Muscle of leg (tissue), 11 donors: ENCODE results near the gene CACNA2D1. TPM values are rescaled to one million over a fixed set of nuclear protein-coding genes. Genes with fewer than 3 reads are reported as not detected.

ENCODE experiments used
- DNase-seq: peaks from one replicate; pipeline ENCODE4 v3.0.0; 2013
- H3K27ac ChIP-seq: one replicate; pipeline ENCODE4 v1.5.1; 2013; ENCODE audit warnings: mild to moderate bottlenecking, low read length, control low read depth
- H3K27me3 ChIP-seq: one replicate; pipeline ENCODE4 v1.6.1; 2013; ENCODE audit warnings: low read length; ENCODE audit not compliant: control insufficient read depth, insufficient read depth
- H3K36me3 ChIP-seq: one replicate; pipeline ENCODE4 v1.6.1; 2013; ENCODE audit warnings: low read length; ENCODE audit not compliant: control insufficient read depth, insufficient read depth
- H3K4me1 ChIP-seq: one replicate; pipeline ENCODE4 v1.6.1; 2013; ENCODE audit warnings: low read length; ENCODE audit not compliant: control insufficient read depth, insufficient read depth
- H3K4me3 ChIP-seq: one replicate; pipeline ENCODE4 v1.5.1; 2013; ENCODE audit warnings: low read length, control low read depth
- H3K9me3 ChIP-seq: replicated peaks from 2 replicates; pipeline ENCODE4 v1.6.1; 2013; ENCODE audit warnings: low read depth, low read length; ENCODE audit not compliant: control insufficient read depth
- WGBS: methylation state at CpG from one replicate; pipeline ENCODE4 v1.1.5; 2013; ENCODE audit warnings: missing lambda C conversion rate; ENCODE audit not compliant: insufficient coverage; 5-methylcytosine and 5-hydroxymethylcytosine counted together
- polyA plus RNA-seq, 8 donors: library from polyadenylated mRNA; unstranded; fragments of 120-200 nt; gene quantifications; one replicate each; pipeline versions ENCODE4 v1.2.1 to v1.2.3, GENCODE V29; 2013; ENCODE audit warnings: inconsistent platforms in 1 of 8, low replicate concordance in 1 of 8; ENCODE audit not compliant: insufficient read length in 8 of 8, insufficient read depth in 1 of 8
- total RNA-seq: library from RNA; stranded (reverse); fragments of 120-200 nt; gene quantifications from one replicate; pipeline ENCODE4 v1.2.4, GENCODE V29; 2013

Gene CACNA2D1
- total and polyA plus RNA-seq, 9 donors: 50.5 to 136 (median 89.1) TPM

DNA sequence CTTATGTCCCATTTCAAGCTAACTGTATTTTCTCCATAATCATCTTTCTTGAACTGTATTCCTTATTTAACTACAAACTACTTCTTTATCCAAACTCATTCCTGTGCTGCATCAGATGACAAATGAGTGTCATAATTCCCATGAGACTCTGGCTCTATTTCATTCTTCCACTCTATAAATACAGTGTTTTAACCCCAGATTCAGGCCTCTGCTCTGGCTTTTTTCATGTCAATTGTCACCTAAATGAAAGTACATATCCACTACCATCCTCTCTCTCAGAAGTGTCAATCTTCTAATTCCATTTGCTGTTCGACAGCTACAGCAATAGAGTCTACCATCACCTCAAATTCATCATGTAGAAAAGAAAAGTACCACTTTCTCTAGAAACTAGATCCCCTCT, 172.7 kb downstream of the CACNA2D1 start:
- Histone ChIP-seq H3K36me3 (no peaks in the 10 kb centered on the region), H3K4me3 (no peak overlapping the region), H3K9me3 (no peaks in the 10 kb centered on the region), H3K27ac (no peak overlapping the region), H3K4me1 (peaks cover 2% of the 10 kb centered on the region), H3K27me3 (no peaks in the 10 kb centered on the region)
- no peak for DNase-seq
- WGBS: 83% methylated on average over 1 of the region's 1 CpG

DNA sequence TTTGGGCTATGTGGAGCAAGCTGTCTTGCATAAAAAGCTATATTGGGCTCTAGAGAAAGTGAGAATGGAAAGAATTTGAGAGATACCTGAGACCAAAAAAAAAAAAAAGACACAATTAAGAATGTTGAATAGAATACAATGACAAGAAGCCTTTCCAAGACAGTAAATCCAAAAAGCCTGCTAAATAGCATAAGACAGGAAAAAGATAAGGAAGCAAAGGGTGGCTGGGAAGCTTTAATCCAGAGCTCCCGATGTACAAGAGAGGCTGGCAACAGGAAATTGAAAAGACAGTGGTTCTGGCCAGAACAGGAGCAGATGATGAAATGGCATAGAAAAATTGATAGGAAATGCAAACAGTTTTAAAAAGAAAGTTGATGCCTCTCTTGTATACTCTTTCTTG, 174.9 kb downstream of the CACNA2D1 start:
- H3K27ac ChIP-seq: no peak overlapping the region
- H3K27me3 ChIP-seq: no peaks in the 10 kb centered on the region
- no peaks in the 10 kb centered on the region for H3K36me3 ChIP-seq
- H3K9me3 ChIP-seq: no peaks in the 10 kb centered on the region
- no peak for DNase-seq
- no peaks in the 10 kb centered on the region for H3K4me1 ChIP-seq
- no peak overlapping the region for H3K4me3 ChIP-seq
- WGBS: 29% methylated on average over 1 of the region's 1 CpG

DNA sequence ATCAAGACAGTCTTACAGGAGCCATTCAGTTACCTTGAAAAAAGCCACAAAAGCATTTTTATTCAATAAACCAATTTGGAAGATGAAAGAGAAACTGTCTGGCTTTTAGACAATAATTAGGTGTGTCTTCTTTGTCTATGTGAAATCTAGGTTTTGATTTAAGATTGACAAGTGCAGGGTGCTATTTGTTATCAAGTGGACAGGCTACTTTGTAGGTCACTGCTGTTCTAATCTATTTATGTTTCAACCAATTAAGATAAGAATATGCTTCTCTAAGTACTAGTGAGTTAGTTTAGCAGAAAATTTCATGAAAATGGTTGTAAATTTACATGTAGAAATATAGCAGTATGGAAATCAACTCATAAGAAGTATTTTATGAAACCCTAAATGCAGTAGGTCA, 177.5 kb downstream of the CACNA2D1 start:
- no peak for DNase-seq
- no peak overlapping the region for H3K4me3 ChIP-seq
- H3K36me3 ChIP-seq: no peaks in the 10 kb centered on the region
- H3K27me3 ChIP-seq: no peaks in the 10 kb centered on the region
- H3K27ac ChIP-seq: no peak overlapping the region
- H3K9me3 ChIP-seq: no peaks in the 10 kb centered on the region
- H3K4me1 ChIP-seq: no peaks in the 10 kb centered on the region

DNA sequence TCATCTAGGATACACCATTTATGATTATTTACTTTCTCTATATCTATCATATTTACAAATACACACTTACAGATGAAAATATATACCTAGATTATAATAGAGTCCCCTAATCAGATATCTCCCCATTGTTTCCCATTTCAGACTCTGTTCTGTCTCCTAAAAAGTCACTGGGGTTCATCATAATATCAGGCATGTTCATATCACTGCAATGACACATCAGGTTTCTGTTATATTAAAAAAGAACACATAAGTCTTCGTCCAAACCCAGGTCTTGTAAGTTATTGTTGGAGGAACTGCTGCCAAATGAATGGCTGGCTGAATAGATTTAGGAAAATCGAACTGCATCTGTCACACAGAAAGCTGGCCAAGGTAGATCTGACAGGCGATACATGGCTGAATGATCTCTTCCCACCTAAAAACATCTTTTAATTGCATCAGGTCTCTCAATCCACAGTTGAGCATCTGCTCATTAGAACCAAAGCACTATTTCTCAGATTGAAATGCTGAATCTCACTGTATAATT, 178.7 kb downstream of the CACNA2D1 start:
- WGBS: no CpG with 5 or more reads among the region's 3 CpGs
- H3K4me1 ChIP-seq: no peaks in the 10 kb centered on the region
- H3K4me3 ChIP-seq: no peak overlapping the region
- no peak overlapping the region for H3K27ac ChIP-seq
- no peaks in the 10 kb centered on the region for H3K9me3 ChIP-seq
- no peak for DNase-seq
- no peaks in the 10 kb centered on the region for H3K27me3 ChIP-seq
- H3K36me3 ChIP-seq: no peaks in the 10 kb centered on the region

DNA sequence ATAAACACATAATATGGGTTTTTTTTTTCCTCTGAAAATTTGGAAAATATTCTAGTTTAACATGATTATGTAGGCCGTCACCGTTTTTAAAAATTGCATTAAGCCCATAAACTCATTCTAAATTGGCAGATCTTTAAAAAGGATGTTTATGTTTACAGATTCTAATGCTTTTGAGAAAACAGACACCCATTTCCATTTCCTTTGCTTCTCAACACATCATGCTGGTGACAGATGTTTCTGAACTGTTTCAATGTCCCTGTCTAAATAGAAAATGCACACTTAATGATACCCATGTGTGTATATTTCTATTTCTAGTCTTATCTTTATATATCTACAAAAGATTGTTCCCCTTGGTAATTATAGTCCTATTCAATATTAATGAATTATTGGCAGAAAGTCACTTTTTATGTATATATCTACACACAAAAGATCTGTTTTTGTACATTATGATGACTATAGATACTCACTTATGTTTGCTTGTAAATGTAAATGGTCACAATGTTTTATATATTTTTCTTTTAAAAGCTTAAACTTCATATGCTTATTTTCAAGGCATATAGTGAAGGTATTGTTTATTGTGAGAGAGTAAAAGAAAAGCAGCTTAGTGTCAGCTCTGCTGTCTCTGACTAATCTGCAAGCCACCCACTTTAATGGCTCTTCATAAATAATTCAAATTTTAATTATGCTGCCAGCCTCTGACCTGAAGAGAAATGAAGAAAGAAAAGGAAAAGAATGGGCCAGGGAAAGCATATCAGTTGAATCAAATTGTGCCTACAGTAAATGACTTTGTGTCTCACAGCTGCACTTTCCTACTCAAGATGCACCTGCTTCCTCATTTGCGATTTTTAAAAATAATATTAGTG, 179.4 kb downstream of the CACNA2D1 start:
- no peak overlapping the region for H3K4me3 ChIP-seq
- H3K4me1 ChIP-seq: no peaks in the 10 kb centered on the region
- H3K27me3 ChIP-seq: no peaks in the 10 kb centered on the region
- no peak overlapping the region for H3K27ac ChIP-seq
- DNase-seq: no peak
- no peaks in the 10 kb centered on the region for H3K36me3 ChIP-seq
- WGBS: no CpG with 5 or more reads among the region's 3 CpGs
- no peaks in the 10 kb centered on the region for H3K9me3 ChIP-seq

DNA sequence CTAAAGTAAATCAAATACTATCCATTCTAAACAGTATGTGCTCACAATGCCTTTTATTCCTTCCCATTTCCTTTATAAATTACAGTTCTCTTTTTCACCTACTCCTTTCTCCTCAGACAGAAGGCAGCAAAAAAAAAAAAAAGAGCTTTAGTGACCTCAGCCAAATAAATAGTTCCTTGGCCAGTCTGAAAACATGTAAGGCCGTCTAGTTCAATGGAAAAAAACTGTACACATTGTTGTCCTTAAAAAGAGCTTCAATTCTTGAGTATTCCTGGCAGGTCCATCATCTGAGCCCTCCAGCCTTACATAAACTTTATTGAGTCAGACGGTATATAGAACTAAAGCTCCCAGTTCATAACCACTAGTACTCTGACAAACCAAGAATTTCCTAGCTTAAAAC, 185.4 kb downstream of the CACNA2D1 start:
- no peak overlapping the region for H3K27ac ChIP-seq
- peak; percentile 80 for DNase-seq
- H3K9me3 ChIP-seq: no peaks in the 10 kb centered on the region
- no peaks in the 10 kb centered on the region for H3K36me3 ChIP-seq
- no peak overlapping the region for H3K4me3 ChIP-seq
- H3K27me3 ChIP-seq: no peaks in the 10 kb centered on the region
- WGBS: 38% methylated on average over 1 of the region's 2 CpGs
- no peaks in the 10 kb centered on the region for H3K4me1 ChIP-seq

- no peak for DNase-seq
- H3K4me3 ChIP-seq: no peak overlapping the region
- H3K9me3 ChIP-seq: no peaks in the 10 kb centered on the region
- no peaks in the 10 kb centered on the region for H3K4me1 ChIP-seq
- no peaks in the 10 kb centered on the region for H3K36me3 ChIP-seq
- WGBS: no CpG with 5 or more reads among the region's 2 CpGs
- H3K27ac ChIP-seq: no peak overlapping the region
- H3K27me3 ChIP-seq: no peaks in the 10 kb centered on the region
Observed at GRCh38 chr7:82257118-82257695, 186.4 kb downstream of the CACNA2D1 start.

DNA sequence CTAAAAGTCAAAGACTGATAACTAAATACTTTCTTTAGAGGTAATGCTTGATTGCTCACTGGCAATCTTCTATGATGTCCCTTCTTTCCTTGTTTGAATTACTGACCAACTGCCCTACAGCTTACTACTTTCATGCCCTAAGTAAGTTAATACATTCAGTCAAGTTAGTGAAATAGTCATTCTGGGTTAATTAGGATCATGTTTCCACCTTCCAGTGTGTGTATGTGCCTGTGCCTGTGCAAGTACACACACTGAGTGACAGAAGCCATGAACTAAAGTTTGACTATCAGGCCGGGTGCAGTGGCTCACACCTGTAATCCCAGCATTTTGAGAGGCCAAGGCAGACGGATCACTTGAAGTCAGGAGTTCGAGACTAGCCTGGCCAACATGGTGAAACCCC, 187.9 kb downstream of the CACNA2D1 start:
- Histone ChIP-seq H3K27me3 (no peaks in the 10 kb centered on the region), H3K9me3 (no peaks in the 10 kb centered on the region), H3K4me1 (no peaks in the 10 kb centered on the region), H3K4me3 (no peak overlapping the region), H3K36me3 (no peaks in the 10 kb centered on the region), H3K27ac (no peak overlapping the region)
- 91% methylated on average over 3 of the region's 3 CpGs for whole genome bisulfite sequencing
- DNase-seq: no peak

DNA sequence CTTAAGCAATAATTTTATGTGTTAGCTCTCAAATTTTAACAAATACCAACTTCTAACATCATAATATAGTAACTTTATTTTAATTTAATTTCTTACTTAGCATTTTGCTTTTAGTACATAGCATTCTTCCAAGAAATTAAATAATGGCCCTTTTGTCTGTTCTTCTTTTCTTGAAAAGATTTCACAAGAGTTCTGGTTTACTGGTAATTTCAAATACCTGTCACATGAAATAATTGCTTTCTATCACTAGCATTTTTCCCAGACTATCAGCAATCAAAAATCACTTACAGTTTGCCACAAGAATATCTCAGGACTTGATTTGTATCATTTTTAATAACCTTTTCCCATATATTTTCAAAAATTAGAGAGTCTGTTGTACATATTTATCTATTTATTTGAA, 193.0 kb downstream of the CACNA2D1 start:
- Histone ChIP-seq H3K36me3 (no peaks in the 10 kb centered on the region), H3K4me1 (no peaks in the 10 kb centered on the region), H3K27ac (no peak overlapping the region), H3K9me3 (no peaks in the 10 kb centered on the region), H3K27me3 (no peaks in the 10 kb centered on the region), H3K4me3 (no peak overlapping the region)
- no peak for DNase-seq

GRCh38 chr7:82249979-82250378, 193.6 kb downstream of the CACNA2D1 start:
- no peaks in the 10 kb centered on the region for H3K27me3 ChIP-seq
- no peaks in the 10 kb centered on the region for H3K4me1 ChIP-seq
- no peak overlapping the region for H3K27ac ChIP-seq
- H3K9me3 ChIP-seq: no peaks in the 10 kb centered on the region
- DNase-seq: no peak
- H3K36me3 ChIP-seq: no peaks in the 10 kb centered on the region
- no peak overlapping the region for H3K4me3 ChIP-seq
- 100% methylated on average over 1 of the region's 2 CpGs for WGBS
